ENCODE measurements around the gene APOF.
"Not testable (repeated sequence)": the region's sequence is repeated elsewhere in the genome, so short reads cannot be mapped to it uniquely, and the experiment has no call there.

The APOF gene, protein sequence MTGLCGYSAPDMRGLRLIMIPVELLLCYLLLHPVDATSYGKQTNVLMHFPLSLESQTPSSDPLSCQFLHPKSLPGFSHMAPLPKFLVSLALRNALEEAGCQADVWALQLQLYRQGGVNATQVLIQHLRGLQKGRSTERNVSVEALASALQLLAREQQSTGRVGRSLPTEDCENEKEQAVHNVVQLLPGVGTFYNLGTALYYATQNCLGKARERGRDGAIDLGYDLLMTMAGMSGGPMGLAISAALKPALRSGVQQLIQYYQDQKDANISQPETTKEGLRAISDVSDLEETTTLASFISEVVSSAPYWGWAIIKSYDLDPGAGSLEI

DNA sequence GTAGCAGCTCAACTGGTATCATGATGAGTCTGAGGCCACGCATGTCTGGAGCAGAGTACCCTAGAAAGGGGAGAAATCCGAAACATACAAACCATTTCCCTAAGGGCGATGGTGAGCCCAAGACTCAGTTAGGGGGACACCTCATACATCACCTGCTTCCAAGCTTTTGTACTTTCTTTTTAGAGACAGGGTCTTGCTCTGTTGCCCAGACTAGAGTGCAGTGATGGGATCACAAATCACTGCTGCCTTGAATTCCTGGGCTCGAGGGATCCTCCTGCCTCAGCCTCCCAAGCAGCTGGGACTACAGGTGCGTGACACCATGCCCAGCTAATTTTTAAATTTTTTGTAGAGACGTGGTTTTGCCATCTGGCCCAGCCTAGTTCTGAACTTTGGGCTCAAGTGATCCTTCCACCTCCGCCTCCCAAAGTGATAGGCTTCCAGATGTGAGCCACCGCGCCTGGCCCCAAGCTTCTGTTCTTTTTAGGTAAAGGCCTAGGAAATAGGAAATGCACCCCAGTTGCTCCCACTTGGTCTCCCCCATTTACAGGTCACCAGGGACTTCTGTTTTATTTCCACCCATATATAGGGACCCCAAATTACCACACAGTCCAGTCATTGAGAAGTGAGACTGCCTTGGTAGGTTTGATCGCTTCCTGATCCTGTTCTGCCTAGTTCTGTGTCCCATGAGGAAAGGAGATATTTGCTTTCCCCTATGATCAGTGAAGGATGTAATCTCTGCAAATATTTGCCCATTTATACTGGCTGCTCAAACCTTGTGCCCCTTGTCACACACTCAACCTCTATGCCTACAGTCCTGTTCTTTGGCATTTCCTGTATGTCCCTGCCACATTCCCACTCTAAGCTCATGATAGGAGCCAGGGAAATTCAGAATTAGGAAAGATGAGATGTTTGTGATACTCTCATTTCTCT lies at the start of gene APOF:
Gene APOF, minus strand, starts transcription at position 728 of the 930 bp plus-strand sequence. Its CDS starts 112 bp downstream, at position 616.
- no peak for DNase-seq

DNA sequence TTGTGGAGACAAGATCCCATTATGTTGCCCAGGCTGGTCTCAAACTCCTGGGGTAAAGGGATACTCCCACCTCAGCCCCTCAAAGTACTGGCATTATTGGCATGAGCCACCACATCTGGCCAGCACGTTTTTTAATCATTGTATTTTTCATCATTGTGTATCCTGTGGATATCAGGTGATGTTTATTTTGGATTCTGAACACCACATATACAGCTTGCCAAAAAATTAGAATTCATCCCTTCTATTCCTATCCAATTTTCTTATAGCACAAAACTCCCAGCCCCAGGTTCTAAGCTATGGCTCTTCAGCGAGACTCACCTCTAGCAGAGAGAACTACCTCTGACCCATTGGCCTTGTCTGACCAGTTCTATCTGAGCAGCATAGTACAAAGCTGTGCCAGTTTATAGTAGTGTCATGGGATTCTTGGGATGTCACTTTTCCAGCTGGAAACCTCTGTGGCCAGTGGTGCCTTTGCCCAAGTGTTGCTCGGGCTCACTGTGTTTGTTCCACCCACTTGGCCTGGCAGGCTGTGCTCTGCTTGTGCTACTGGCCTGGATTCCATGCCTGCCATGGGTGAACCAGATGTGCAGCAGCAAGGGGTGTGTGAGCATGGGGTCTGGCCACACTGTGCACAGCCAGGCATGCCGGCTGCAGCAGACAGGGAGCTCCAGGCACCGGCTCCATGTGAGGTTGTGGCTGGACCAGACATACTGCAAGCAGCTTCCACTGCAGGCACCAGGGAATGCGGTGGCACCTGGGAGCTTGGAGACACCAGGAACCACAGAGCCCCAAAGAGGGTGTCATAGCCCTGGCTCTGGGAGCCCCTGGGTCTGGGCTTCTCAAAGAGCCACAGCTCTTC lies 49.4 kb upstream of the APOF start:
- no peak for DNase-seq

DNA sequence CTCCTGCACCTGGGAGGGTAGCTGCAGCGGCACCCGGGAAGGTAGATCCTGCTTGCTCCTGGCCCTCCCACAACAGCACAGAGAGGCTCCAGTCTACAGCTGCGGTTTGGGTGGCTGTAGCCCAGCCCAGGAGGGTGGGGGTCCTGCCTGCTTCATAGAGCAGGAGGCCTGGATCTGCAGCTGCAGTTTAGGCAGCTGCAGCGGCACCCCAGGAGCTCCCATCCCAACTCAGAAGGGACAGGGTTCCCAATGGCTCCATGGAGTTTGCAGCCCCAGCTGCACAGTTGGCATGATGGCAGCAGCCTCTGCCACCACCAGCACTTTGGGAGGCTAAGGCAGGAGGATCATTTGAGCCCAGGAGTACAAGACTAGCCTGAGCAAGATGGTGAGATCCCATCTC lies 48.1 kb upstream of the APOF start:
- no peak for DNase-seq

DNA sequence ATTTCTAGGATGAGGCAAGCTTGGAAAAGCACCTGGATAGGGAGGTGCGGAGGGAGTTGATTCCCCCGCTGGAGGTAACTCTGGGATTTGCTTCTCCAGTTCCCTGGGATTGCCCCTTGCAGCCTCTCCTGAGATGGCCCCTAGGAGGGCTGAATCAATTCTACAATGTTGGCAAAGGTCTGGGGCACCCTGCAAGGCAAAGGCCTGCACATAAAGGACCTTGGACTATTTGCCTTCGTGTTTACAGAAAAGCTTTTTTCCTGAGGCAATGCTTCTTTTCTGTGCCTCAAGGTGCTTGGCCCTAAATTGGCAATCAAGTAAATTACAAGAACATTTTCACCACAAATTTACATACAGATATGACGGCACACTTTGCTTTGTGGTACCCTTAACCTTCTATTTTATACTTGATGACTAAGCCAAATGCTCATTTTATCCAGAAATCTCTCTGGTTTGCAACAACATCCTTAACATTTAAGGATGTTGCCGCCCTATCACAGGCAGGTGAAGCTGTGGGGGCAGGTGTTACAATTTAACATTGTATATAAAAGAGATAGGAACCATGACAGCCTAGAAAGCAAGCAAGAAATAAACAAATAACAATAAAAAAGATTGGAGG lies 46.3 kb upstream of the APOF start:
- no peak for DNase-seq

DNA sequence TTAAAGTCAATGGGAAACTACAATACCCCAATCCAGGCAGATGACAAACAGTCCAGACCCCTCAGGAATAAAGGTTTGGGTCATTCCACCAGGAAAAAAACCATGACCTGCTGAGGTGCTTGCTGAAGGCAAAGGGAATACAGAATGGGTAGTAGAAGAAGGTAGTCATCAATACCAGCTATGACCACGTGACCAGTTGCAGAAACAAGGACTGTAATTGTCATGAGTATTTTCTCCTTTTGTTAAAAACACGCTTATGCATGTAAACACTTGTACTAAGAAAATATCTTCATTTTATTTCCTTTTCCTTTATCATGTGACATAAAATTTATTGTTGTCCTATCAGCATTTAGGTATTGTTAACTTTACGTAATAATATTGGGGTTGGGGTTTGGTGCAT lies 41.6 kb upstream of the APOF start:
- DNase-seq, result not testable (repeated sequence)

DNA sequence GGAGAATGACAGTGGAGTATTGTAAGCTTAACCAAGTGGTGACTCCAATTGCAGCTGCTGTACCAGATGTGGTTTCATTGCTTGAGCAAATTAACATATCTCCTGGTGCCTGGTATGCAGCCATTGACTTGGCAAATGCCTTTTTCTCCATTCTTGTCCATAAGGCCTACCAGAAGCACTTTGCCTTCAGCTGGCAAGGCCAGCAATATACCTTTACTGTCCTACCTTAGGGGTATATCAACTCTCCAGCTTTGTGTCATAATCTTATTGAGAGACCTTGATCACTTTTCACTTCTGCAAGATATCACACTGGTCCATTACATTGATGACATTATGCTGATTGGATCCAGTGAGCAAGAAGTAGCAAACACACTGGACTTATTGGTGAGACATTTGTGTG lies 39.0 kb upstream of the APOF start:
- not testable (repeated sequence) for DNase-seq

DNA sequence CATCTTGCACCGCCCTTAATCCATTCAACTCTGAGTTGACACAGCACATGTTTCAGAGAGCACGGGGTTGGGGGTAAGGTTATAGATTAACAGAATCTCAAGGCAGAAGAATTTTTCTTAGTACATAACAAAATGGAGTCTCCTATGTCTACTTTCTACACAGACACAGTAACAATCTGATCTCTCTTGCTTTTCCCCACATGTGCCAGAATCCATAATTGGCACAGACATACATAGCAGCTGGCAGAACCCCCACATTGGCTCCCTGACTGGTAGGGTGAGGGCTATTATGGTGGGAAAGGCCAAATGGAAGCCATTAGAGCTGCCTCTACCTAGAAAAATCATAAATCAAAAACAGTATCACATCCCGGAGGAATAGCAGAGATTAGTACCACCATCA lies 38.5 kb upstream of the APOF start:
- not testable (repeated sequence) for DNase-seq

DNA sequence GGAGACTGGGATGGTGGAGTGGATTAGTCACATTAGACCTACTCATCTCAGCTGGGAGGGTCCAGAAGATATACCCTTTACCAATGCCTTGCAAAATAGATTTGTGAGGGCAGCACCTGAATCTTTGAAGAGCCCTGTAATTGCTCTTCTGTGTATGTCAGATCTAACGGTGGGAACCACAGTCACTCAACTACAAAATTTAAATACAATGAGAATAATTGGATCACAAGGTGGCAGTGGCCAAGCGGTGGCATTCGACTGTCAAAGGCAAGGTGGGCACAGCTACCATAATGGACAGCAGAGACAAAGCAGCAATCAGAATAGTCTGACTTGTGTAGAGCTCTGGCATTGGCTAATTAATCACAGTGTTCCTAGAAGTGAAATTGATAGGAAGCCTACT lies 36.8 kb upstream of the APOF start:
- not testable (repeated sequence) for DNase-seq

DNA sequence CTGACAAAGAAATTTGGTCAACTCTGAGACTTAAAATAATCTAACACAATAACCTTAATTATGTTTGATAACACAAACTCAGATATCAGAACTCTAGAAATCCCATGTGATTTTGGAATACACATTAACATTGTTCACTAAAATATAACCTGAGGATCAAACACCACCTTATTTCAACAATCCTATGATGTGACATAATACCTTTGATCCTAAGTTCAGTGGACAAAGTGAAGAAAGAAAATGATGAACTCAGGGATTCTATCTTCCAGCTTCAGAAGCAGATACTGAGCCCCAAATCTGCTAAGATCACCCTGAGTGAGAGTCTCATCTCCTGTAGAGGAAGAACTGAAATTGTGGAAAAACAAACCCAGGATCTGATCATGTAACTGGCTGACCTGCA lies 35.7 kb upstream of the APOF start:
- DNase-seq, result no peak

DNA sequence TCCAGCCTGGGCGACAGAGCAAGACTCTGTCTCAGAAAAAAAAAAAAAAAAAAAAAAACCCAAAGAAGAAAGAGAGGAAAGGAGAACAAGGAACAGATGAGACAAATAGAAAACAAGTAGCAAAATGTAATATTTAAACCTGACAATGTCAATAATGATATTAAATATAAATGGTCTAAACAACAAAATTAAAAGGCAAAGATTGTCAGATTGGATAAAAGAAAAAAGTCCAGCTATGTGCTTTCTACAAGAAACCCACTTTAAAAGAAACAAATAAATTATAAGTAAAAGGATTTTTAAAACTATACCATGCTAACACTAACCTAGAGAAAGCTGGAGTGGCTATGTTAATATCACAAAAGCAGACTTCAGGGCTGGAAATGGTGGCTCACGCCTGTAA lies 29.7 kb upstream of the APOF start:
- no peak for DNase-seq

DNA sequence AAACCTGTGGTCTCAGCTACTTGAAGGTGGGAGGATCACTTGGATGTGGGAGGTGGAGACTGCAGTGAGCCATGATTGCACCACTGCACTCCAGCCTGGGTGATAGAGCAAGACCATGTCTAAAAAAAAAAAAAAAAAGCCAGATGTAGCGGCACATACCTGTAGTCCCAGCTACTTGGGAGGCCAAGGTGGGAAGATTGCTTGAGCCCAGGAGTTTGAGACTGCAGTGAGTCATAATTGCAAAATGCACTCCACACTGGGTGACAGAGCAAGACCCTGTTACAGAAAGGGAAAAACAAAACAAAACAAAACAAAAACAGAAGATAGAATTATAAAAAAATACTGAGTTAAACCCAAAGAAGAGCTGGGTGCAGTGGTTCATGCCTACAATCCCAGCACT lies 29.1 kb upstream of the APOF start:
- no peak for DNase-seq

DNA sequence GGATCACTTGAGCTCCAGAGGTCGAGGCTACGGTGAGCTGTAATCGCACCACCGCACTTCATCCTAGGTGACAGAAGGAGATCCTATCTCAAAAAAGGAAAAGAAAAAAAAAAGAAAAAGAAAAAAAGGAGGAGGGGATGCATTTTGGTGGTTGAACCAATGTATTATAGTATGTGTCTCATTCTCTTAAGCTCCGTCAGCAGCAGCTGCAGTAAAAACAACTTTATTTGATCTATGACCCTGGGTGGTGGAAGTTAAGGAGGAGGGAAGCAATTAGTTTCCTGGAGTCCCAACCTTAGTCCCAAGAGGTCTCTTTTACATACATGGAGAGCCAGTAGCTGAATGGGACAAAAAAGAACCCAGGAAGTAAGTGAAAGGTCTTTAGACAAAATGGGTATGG lies 26.8 kb upstream of the APOF start:
- no peak for DNase-seq

DNA sequence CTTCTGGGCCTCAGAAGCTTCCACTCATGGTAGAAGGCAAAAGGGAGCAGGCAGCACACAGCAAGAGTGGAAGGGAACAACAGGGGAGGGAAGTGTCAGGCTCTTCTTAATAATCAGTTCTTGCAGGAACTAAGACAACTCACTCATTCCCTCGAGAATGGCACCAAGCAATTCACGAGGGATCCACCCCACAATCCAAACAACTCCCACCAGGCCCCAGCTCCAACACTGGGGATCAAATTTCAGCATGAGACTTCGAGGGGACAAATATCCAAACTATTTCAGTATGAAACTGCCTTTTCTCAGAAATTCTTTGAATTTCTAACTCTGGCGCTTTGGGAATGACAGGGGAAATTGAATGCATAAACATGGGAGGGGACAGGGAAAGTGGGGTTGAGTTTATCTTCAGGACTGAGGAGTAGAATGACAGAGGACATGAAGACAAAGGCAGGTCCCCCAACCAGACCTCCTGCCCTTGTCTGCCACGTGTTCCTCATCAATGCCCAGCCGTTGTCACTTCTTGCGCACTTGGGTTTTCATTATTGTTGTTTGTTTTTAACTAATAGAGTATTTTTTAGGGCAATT lies 24.6 kb upstream of the APOF start:
- no peak for DNase-seq

DNA sequence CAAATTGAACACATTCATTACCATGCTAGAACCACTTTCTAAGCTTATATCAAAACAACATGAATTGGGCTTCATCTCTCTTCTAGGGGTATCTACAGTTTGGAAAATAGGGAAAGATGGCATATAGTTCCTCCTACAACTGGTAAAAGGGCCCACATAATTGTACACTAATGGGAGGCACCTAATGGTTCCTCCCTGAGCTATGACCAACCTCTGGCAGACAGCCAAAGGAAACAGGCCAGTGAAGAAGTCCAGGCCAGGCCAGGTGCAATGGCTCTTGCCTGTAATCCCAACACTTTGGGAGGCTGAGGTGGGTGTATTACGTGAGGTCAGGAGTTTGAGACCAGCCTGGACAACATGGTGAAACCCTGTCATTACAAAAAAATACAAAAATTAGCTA lies 23.2 kb upstream of the APOF start:
- DNase-seq, result no peak

DNA sequence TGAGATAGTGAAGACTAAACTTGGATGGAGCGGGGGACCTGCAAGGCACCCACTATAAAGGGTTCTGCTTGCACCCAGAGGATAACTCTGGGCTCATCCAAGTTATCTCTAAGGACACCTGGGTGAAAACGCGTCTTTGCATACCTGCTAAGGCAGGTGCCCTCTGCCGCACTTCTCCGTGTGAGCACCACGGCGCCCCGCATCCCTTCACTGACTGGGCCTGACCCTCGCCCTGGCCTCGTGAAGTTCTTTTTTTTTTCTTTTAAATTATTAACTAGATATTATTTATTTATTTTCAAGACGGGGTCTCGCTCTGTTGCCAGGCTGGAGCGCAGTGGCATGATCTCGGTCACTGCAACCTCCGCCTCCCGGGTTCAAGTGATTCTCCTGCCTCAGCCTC lies 20.0 kb upstream of the APOF start:
- no peak for DNase-seq

DNA sequence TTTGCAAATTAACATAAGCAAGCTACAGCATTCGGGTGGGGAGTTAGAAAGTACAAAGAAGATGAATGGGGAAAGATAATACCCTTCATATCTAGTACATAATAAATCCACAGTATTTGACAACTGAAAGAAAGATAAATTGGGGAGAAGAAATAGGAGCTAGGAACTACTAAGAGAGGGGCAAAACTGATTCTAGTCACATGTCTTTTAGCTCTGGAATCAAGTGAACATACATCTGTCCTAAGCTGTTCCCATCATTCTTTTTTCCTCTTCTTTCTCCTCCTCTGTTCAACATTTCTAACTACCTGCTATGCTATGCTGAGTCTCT lies 15.3 kb upstream of the APOF start:
- DNase-seq, result no peak

DNA sequence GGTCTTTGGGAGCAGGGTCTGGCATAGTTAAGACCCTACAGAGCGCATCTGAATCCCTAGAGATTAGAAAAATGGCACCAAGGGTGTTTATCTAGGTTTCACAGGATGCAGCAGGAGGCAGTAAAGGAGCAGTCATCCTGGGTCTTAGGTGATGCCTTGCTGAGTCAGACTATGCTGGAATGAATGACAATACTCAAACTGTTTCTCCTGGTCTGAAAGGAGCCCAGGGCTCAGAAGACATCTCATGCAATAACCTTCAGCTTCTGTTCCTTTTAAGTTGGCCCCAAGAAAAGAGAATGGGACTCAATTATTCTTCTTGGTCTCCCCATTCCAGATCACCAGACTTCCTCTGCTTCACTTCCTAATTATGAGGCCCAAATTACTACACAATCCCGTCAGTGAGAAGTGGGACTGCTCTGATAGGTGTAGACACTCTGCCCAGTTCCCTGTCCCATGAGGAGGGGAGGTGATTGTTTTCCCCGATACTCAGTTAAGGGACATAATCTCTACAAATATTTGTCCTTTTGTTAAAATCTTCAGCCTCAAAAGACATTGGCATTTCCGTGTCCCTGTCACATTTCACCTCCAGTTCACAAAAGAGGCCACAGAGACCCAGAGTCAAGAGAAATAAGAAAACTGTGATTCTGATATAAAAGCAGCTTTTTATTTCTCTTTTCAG lies 14.8 kb upstream of the APOF start:
- DNase-seq, result no peak

DNA sequence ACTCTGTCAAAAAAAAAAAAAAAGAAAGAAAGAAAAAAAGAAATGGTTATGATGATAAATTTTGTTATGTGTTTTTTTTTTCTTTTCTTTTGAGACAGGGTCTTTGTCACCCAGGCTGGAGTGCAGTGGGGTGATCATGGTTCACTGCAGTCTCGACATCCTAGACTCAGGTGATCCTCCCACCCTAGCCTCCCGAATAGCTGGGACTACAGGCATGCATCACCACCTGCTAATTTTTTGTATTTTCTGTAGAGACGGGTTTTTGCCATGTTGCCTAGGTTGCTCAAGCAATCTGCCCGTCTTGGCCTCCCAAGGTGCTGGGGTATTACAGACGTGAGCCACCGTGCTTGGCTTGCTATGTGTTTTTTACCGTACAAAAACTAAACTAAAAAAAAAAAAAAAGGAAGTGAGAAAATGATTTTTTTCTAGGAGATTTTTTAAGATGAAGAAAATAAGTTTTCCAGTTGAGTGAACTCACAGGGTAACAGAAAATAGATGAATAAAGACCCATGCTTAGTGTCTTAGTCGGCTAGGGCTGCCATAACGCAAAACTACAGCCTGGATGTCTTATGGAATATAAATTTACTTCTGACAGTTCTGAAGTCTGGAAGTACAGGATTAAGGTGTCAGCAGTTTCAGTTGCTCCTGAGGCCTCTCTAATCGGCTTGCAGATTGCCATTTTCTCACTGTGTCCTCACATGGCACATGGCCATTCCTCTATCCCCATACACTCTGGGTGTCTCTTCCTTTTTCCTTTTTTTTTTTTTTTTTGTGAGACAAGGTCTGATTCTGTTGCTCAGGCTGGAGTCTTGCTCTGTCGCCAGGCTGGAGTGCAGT lies 13.2 kb upstream of the APOF start:
- DNase-seq, result no peak

DNA sequence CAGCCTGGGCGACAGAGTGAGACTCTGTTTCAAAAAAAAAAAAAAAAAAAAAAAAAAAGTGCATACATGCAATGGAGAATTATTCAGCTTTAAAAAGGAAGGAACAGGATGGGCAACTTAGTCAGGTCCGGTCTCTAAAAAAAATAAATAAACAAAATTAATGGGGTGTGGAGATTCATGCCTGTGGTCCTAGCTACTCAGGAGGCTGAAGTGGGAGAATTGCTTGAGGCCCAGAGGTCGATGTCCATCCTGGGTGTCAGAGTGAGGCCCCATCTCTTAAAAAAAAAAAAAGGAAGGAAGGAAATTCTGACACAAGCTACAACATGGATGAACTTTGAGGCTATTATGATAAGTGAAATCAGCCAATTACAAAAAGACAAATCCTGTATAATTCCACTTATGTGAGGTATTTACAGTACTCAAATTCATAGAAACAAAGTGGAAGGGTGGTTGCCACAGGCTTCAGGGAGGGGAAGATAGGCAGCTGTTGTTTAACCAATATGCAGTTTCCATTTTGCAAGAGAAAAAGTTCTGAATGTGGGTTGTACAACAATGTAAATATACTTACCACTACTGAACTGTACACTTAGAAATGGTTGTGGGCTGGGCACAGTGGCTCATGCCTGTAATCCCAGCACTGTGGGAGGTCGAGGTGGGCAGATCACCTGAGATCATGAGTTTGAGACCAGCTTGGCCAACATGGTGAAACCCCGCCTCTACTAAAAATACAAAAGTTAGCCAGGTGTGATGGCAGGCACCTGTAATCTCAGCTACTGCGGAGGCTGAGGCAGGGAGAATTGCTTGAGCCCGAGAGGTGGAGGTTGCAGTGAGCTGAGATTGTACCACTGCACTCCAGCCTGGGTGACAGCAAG lies 12.3 kb upstream of the APOF start:
- DNase-seq, result no peak

DNA sequence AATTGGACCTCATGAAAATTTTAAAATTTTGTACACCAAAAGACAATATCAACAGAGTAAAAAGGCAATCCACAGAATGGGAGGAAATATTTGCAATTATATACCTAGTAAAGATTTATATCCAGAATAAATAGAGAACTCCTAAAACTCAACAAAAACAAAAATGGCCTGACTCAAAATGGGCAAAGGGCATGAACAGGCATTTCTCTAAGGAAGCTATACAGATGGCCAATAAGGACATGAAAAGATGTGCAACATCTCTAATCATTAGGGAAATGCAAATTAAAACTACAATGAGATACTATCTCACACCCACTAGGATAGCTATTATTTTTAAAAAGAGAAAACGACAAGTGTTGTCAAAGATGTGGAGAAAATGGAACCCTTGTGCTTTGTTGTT lies 10.9 kb upstream of the APOF start:
- no peak for DNase-seq
